ENCODE results near the gene SSR4. TPM values are rescaled to one million over a fixed set of nuclear protein-coding genes. Genes with fewer than 3 reads are reported as not detected.

The SSR4 gene
- polyA plus RNA-seq, 1 donor (not counting 4 experiments of a cell fraction or from before 2014, with no cell fraction given) = 187 TPM

DNA sequence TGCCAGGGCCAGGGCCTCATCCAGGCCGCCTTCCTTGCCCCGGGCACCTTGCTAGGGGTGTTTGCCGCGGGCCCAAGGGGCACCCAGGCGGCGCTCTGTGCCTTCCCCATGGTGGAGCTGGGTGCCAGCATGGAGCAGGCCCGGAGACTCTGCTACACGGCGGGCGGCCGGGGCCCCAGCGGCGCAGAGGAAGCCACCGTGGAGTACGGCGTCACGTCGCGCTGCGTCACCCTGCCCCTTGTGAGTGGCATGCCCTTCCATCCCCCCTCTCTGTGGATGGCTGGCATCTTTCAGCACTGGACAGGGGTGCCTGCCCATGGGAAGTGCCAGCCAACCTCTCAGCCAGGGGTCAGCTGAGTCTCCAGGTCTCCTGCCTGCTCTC is 26.8 kb upstream of the SSR4 start:
- Histone ChIP-seq H3K9me3 (ENCODE audit: control insufficient read depth, low read depth, low read length) (peaks cover 4% of the 10 kb centered on the region), H2AFZ (ENCODE audit: control insufficient read depth, low read length) (no peak overlapping the region), H3K9ac (ENCODE audit: control insufficient read depth, extremely low read depth, insufficient read depth, low read length) (no peak overlapping the region), H3K36me3 (ENCODE audit: control insufficient read depth in 2 of 2, extremely low read depth in 1 of 2, insufficient read depth in 2 of 2, low read length in 2 of 2) (peaks cover 0 to 2% of the 10 kb centered on the region in 2 experiments), H3K27me3 (ENCODE audit: control insufficient read depth, extremely low read depth, insufficient read depth, low read length) (no peaks in the 10 kb centered on the region), H3K27ac (ENCODE audit: control insufficient read depth, insufficient read depth, low read length) (no peak overlapping the region), H3K9me1 (ENCODE audit: control insufficient read depth, extremely low read depth, insufficient read depth, low read length) (no peaks in the 10 kb centered on the region), H3K4me3 (ENCODE audit: control insufficient read depth in 2 of 3, extremely low read depth in 1 of 3, insufficient read depth in 2 of 3, low read depth in 1 of 3, low read length in 3 of 3) (no peak overlapping the region), H3K4me2 (ENCODE audit: control insufficient read depth, extremely low read depth, insufficient read depth, low read depth, low read length) (no peak overlapping the region), H3K4me1 (ENCODE audit: control insufficient read depth, extremely low read depth, insufficient read depth, low read length) (peaks cover 13% of the 10 kb centered on the region), H3K79me2 (ENCODE audit: control insufficient read depth, insufficient read depth, low read length) (peaks cover 2% of the 10 kb centered on the region), H4K20me1 (ENCODE audit: control insufficient read depth, extremely low read depth, insufficient read depth, low read length) (no peaks in the 10 kb centered on the region)
- FAIRE-seq = no peak
- TF ChIP-seq, protein P1, sequence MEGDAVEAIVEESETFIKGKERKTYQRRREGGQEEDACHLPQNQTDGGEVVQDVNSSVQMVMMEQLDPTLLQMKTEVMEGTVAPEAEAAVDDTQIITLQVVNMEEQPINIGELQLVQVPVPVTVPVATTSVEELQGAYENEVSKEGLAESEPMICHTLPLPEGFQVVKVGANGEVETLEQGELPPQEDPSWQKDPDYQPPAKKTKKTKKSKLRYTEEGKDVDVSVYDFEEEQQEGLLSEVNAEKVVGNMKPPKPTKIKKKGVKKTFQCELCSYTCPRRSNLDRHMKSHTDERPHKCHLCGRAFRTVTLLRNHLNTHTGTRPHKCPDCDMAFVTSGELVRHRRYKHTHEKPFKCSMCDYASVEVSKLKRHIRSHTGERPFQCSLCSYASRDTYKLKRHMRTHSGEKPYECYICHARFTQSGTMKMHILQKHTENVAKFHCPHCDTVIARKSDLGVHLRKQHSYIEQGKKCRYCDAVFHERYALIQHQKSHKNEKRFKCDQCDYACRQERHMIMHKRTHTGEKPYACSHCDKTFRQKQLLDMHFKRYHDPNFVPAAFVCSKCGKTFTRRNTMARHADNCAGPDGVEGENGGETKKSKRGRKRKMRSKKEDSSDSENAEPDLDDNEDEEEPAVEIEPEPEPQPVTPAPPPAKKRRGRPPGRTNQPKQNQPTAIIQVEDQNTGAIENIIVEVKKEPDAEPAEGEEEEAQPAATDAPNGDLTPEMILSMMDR (optimal IDR thresholded peaks at IDR 0.05 in 1 of 3, IDR thresholded peaks at IDR 0.05 in 1 of 3, conservative IDR thresholded peaks at IDR 0.05 in 1 of 3; ENCODE audit: extremely low read depth in 1 of 3, insufficient read depth in 2 of 3, low read length in 3 of 3) = no peak
- no peak for TF ChIP-seq EZH2 (IDR thresholded peaks at IDR 0.05; ENCODE audit: low read length)
- DNase-seq (ENCODE audit: low read depth, low spot score) = no peak
- dilution Hi-C loops (cut with MboI; ENCODE audit: extremely low pct_ligation_motif_present, low sequenced_read_pairs) = no loop called here

GRCh38 chrX:153768311-153769157 is 25.9 kb upstream of the SSR4 start:
- DNase-seq (ENCODE audit: low read depth, low spot score) (no peak), FAIRE-seq (no peak)
- dilution Hi-C loops (cut with MboI; ENCODE audit: extremely low pct_ligation_motif_present, low sequenced_read_pairs) = no loop called here
- Histone ChIP-seq H3K79me2 (ENCODE audit: control insufficient read depth, insufficient read depth, low read length) (peaks cover 2% of the 10 kb centered on the region), H3K4me2 (ENCODE audit: control insufficient read depth, extremely low read depth, insufficient read depth, low read depth, low read length) (no peak overlapping the region), H3K4me1 (ENCODE audit: control insufficient read depth, extremely low read depth, insufficient read depth, low read length) (peaks cover 13% of the 10 kb centered on the region), H3K9me1 (ENCODE audit: control insufficient read depth, extremely low read depth, insufficient read depth, low read length) (no peaks in the 10 kb centered on the region), H3K9ac (ENCODE audit: control insufficient read depth, extremely low read depth, insufficient read depth, low read length) (no peak overlapping the region), H3K36me3 (ENCODE audit: control insufficient read depth in 2 of 2, extremely low read depth in 1 of 2, insufficient read depth in 2 of 2, low read length in 2 of 2) (peaks cover 0 to 2% of the 10 kb centered on the region in 2 experiments), H2AFZ (ENCODE audit: control insufficient read depth, low read length) (no peak overlapping the region), H3K9me3 (ENCODE audit: control insufficient read depth, low read depth, low read length) (peaks cover 4% of the 10 kb centered on the region), H3K27ac (ENCODE audit: control insufficient read depth, insufficient read depth, low read length) (no peak overlapping the region), H3K27me3 (ENCODE audit: control insufficient read depth, extremely low read depth, insufficient read depth, low read length) (no peaks in the 10 kb centered on the region), H4K20me1 (ENCODE audit: control insufficient read depth, extremely low read depth, insufficient read depth, low read length) (no peaks in the 10 kb centered on the region), H3K4me3 (ENCODE audit: control insufficient read depth in 2 of 3, extremely low read depth in 1 of 3, insufficient read depth in 2 of 3, low read depth in 1 of 3, low read length in 3 of 3) (no peak overlapping the region)
- TF ChIP-seq EZH2 (IDR thresholded peaks at IDR 0.05; ENCODE audit: low read length) = no peak
- TF ChIP-seq, protein P1 (optimal IDR thresholded peaks at IDR 0.05 in 1 of 3, IDR thresholded peaks at IDR 0.05 in 1 of 3, conservative IDR thresholded peaks at IDR 0.05 in 1 of 3; ENCODE audit: extremely low read depth in 1 of 3, insufficient read depth in 2 of 3, low read length in 3 of 3) = no peak
